GM12878 (cell line): Measurements from ENCODE around the gene STK16. TPM values are rescaled to one million over a fixed set of nuclear protein-coding genes. Genes with fewer than 3 reads are reported as not detected.

ENCODE experiments used
- ATF2 ChIP-seq: IDR thresholded peaks from 2 replicates; pipeline ENCODE4 v1.6.1; 2012; ENCODE audit warnings: low read length, inconsistent platforms
- ELK1 ChIP-seq: IDR thresholded peaks from 2 replicates; pipeline ENCODE4 v1.6.1; 2012; ENCODE audit warnings: low read depth, low read length, improper control_type of control experiment
- EP300 ChIP-seq, 2 experiments: fragments of 150-350 bp in 1 of 2; IDR thresholded peaks; 2 replicates each; pipeline ENCODE4 v1.6.1; 2011 to 2012; ENCODE audit warnings: low read depth in 2 of 2, low read length in 2 of 2, borderline replicate concordance in 1 of 2, improper control_type of control experiment in 1 of 2, inconsistent platforms in 1 of 2; ENCODE audit not compliant: control insufficient read depth in 1 of 2
- HCFC1 ChIP-seq: fragments of 150-350 bp; IDR thresholded peaks from 2 replicates; pipeline ENCODE4 v1.6.1; 2014; ENCODE audit warnings: low read length
- KDM1A ChIP-seq: fragments of 200-600 bp; sonication (generic); IDR thresholded peaks from 2 replicates; pipeline ENCODE4 v1.6.1; 2016; ENCODE audit warnings: borderline replicate concordance
- NR2F1 ChIP-seq: fragments of 450-650 bp; conservative IDR thresholded peaks from 2 replicates; pipeline ENCODE4 v1.6.1; 2017; ENCODE audit warnings: mild to moderate bottlenecking
- POLR2AphosphoS2 ChIP-seq: IDR thresholded peaks from 2 replicates; pipeline ENCODE4 v1.6.1; 2011; ENCODE audit warnings: low read depth, mild to moderate bottlenecking, low read length, improper control_type of control experiment, moderate library complexity
- RAD21 ChIP-seq: IDR thresholded peaks from 2 replicates; pipeline ENCODE4 v1.6.1; 2011; ENCODE audit warnings: mild to moderate bottlenecking, low read depth, low read length, moderate library complexity; ENCODE audit not compliant: insufficient read depth
- ZNF274 ChIP-seq: IDR thresholded peaks from one replicate; pipeline ENCODE4 v1.8.0; 2011; ENCODE audit not compliant: insufficient read length, insufficient read depth
- ZNF592 ChIP-seq: fragments of 450-650 bp; IDR thresholded peaks from 2 replicates; pipeline ENCODE4 v1.6.1; 2017; ENCODE audit warnings: mild to moderate bottlenecking, moderate library complexity
- polyA plus RNA-seq, 11 experiments: library from polyadenylated mRNA; depleted of rRNA in 4 of 11; unstranded in 6 of 11; stranded (reverse) in 5 of 11; fragments of >200 nt; fragmentation: Nextera tagmentation in 4 of 11; fragmentation: Illumina TruSeq in 1 of 11; extraction: Ambion mirVana in 4 of 11; extraction: Trizol in 1 of 11; gene quantifications; 1 replicate in 1 of 11; 2 replicates in 10 of 11; pipeline versions ENCODE4 v1.2.1 to v1.2.3, GENCODE V29; 2011 to 2016; ENCODE audit warnings: inconsistent platforms in 2 of 11, missing spikeins in 2 of 11, low read depth in 1 of 11
- total RNA-seq, 4 experiments: library from RNA; depleted of rRNA in 3 of 4; stranded (reverse); fragments of >200 nt in 3 of 4; fragmentation: Illumina TruSeq in 1 of 4; extraction: Trizol in 1 of 4; gene quantifications; 2 replicates each; pipeline versions ENCODE4 v1.2.1 to v1.2.3, GENCODE V29; 2013 to 2021

Gene STK16
- total and polyA plus RNA-seq, 10 of the 15 experiments (the other 5 are each of a cell fraction or from before 2014, with no cell fraction given) = 4.3 to 50.1 (median 17.9) TPM

GRCh38 chr2:219204425-219205164 is 40.7 kb upstream of the STK16 start (continued):
- no peak for TF ChIP-seq NR2F1
- no peak for TF ChIP-seq POLR2AphosphoS2
- TF ChIP-seq RAD21 = no peak
- TF ChIP-seq HCFC1 = no peak
- no peak for TF ChIP-seq EP300 (IDR thresholded peaks at IDR 0.05; ENCODE audit: borderline replicate concordance in 1 of 2, control insufficient read depth in 1 of 2, low read depth in 2 of 2, low read length in 2 of 2)
- no peak for TF ChIP-seq ZNF592
- TF ChIP-seq KDM1A = no peak
- no peak for TF ChIP-seq ELK1
- TF ChIP-seq ATF2 = no peak
- TF ChIP-seq ZNF274 = no peak
